Measurements from ENCODE around the gene SNAP47.

DNA sequence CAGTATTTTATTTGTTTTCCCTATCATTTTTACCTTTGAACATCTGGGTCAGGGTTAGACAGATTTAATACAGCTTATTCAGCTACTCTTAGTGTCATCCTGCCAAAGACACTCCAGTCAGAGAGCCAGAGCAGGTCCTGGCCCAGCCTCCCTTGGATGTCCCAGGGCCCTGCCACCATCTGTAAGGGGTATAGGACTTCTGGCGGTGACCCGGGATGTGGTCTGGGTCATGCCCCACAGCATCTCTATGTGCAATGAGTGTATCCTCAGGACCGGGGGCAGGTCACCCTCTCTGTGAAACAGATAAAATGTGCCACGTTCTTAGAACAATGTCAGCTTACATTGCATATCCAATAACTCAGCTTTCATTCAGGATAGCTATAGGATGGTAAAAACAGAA lies 42.4 kb downstream of the SNAP47 start:
- TF ChIP-seq, protein P1, sequence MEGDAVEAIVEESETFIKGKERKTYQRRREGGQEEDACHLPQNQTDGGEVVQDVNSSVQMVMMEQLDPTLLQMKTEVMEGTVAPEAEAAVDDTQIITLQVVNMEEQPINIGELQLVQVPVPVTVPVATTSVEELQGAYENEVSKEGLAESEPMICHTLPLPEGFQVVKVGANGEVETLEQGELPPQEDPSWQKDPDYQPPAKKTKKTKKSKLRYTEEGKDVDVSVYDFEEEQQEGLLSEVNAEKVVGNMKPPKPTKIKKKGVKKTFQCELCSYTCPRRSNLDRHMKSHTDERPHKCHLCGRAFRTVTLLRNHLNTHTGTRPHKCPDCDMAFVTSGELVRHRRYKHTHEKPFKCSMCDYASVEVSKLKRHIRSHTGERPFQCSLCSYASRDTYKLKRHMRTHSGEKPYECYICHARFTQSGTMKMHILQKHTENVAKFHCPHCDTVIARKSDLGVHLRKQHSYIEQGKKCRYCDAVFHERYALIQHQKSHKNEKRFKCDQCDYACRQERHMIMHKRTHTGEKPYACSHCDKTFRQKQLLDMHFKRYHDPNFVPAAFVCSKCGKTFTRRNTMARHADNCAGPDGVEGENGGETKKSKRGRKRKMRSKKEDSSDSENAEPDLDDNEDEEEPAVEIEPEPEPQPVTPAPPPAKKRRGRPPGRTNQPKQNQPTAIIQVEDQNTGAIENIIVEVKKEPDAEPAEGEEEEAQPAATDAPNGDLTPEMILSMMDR (IDR thresholded peaks at IDR 0.05; ENCODE audit: low read depth, low read length, poor library complexity, severe bottlenecking) = no peak
- no peak for TF ChIP-seq EZH2phosphoT487 (IDR thresholded peaks at IDR 0.05; ENCODE audit: borderline replicate concordance, low read length)
